ENCODE results near the gene UBE3A.

The UBE3A gene

DNA sequence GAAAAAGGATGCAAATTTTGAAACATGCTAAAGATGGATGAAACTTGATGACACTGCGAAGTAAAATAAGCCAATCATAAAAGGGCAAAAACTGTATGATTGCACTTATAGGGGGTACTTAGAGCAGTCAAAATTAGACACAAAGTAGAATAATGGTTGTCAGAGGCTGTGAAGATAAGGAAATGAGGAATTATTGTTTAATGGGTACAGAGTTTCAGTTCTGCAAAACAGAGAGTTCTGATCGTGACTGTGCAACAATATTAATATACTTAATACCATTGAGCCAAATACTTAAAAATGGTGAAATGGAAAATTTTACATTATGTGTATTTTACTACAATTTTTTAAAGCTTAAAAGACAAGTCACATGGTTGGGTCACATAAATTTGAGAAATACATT, 35.1 kb downstream of the UBE3A start:
- DNase-seq (ENCODE audit: low read depth in 2 of 2) = no peak

DNA sequence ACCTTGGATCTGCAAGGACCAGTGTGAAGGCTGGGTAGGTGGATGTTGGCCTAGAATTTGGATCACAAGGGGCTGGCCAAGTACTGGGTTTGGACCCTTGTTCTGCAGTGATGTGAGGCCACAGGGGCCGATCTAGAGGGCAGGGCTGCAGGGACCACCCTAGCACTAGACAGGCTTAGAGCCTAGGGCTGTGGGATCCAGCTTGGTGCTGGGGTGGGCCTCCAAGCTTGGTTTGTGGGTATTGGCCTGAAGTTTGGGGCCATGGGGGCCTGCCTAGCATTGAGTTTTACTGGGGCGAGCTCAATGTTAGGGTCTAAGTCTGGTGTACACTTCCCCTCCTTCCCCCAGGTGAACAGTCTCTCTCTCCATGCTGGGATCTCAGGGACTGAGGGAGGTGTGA, 36.5 kb downstream of the UBE3A start:
- no peak for DNase-seq (ENCODE audit: low read depth in 2 of 2)

DNA sequence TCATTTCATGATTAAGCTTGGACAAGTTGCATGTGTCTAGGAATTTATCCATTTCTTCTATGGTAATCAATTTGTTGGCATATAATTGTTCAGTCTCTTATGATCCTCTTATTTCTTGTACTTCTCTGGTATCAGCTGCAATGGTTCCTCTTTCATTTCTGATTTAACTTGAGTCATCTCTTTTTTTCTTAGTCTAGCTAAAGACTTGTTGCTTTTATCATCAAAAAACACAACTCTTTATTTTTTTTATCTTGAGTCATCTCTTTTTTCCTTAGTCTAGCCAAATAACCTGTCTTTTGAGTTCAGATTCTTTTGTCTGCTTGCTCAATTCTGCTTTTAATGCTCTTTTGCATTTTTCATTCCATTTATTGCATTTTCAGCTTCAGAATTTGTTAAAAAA, 37.3 kb downstream of the UBE3A start:
- no peak for DNase-seq (ENCODE audit: low read depth in 2 of 2)

DNA sequence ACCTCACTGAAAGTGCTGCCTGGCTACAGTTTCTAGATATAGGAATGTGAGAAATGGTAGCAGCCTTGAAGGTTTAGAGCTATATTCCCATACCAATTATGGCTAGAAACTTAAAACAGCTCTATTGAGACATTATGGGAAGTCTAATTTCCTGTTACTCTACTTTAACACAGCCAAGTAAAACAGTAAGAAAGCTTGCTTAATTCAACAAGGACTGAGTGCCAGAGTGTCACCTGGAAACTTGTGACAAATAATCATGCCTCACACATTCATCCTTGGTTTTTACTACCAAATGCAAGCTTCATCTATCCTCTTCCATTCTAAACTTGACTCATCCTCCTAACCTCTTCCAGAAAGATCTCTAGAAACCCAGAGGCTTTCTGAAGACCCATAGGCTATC, 41.7 kb downstream of the UBE3A start:
- no peak for DNase-seq (ENCODE audit: low read depth in 2 of 2)

DNA sequence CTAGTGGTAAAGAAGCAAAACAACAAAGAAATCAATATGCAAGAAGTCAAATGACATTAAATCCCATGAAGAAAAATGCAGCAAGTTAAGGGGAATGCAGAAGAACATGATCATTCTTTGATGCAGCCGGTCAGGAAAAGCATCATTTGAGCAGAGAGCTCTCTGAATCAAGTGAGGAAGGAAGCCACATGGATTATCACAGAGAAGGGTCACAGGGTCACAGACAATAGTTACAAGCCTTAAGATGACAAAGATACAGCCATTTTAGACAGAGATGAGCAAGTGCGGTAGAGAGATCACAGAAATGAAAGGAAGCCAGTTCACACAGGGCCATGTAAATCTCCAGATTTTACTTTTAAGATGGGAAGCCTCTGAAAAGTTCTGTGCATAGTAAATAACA, 43.9 kb downstream of the UBE3A start:
- no peak for DNase-seq (ENCODE audit: low read depth in 2 of 2)

DNA sequence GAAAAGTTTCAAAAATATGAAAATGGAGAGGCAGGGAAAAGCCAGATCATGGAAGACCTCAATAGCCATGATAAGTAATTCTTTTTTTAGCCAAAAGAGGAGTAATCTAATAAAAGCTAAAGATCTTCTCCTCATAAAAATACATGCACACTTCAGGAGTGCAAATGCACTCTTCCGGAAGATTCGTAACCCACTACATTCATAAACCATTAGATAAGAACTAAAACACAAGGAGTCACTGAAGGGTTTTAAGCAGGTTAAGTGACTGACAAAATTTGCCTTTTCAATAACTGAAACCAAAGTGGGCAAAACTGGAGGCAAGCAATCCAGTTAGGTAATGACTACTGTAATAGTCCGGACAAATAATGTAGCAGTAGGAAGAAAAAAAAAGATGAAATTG, 46.0 kb downstream of the UBE3A start:
- no peak for DNase-seq (ENCODE audit: low read depth in 2 of 2)

DNA sequence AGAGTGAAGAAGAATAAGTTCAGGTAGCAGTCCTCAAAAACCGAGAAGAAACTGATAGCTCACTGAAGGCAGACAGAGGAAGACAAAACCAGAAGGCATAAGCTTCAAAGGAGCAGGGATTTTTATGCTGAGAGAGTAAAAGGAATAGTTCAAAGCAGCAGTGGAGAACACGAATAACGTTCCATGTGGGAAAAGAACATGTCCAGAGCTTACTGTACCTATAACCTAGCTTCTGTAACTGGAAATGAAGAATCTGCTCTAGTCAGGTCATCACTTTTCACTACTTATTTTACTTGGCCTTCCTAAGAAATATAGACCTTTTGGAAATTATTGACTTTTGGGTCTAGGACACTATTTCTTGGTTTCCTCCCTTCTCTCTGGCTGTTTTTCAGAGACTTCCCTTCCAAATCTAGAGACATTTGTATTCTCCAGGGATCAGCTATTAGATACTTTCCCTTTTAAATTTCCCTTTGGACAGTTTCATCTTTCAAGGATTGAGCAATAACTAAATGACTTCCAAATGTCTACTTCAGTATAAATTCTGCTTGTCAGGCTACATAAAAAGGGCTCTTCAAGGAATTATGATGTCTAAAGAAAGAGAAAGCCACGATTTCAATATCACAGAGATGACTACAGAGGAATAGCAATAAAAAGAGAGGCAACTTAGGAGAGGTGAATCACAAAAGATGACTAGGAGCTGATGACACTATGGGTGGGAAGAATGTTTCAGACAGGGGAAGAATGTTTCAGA, 46.7 kb downstream of the UBE3A start:
- no peak for DNase-seq (ENCODE audit: low read depth in 2 of 2)

DNA sequence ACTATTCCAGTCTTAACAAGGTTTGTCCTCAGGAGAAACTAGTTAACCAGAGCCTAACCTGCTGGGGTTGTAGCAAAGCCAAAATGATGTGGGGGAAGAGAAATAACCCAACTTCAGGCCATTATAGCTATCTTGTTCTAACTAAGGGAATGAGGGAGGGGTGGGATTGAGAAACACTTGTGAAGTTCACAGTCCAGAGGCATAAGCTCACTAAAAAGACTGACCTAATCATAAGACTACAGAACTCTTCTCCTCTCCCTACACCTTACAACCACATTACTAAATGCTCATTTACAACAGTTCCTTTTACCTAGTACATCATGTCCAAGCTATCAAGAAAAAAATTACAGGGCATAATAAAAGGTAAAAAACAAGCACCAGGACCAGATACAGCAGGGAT, 52.8 kb downstream of the UBE3A start:
- DNase-seq (ENCODE audit: low read depth in 2 of 2) = no peak

DNA sequence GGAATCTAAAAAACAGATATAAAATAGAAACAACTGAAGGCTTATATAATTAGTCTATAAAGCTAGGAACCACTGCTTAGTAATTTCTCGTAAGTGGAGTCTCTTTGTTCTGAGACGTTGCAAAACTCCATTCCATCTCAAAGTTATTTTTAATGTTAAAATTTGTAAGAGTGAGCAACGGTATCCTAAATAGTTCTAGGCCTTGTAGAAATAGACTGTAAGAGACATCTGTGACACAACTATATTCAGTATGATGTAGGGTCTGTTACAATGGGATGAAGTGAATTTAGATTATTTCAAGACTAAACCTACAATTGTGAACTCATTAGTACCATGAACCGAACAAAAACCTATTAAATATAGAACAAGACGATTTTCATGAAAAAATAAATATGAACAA, 57.2 kb downstream of the UBE3A start:
- DNase-seq (ENCODE audit: low read depth in 2 of 2) = no peak

DNA sequence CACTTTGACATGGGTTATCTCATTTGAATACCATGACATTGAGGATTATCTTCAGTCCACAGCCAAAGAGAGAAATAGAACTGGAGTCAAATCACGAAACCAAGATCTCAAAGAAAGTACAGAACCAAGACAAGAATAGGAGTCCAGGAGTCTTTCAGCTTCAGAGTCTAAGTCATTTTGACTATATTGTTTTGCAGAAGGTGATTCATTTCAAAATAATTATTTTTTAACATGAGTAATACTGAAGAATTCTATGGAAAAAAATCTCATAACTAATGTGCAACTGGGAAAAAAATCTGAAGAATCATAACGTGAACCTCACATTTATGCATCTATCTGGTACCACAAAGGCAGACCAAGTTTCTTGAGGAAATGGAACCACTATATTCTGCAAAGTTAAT, 60.3 kb downstream of the UBE3A start:
- no peak for DNase-seq (ENCODE audit: low read depth in 2 of 2)

DNA sequence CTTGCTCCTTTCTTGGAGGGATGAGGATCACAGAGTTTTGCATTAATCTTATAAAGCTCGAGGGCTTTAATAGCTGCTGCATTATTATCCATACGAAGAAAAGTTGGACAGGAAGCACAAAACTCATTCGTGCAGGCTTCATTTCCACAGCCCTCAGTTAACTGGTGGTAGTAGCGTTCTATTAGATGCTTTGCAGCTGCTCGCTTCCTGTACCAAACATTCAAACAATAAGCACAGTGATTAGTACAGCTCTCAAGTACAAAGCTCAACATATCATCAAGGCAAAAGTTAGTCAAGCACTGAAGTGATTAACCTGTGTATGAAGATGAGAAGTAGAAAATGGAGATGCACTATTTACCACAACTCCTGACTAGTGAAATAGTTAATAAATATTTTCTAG, 63.3 kb downstream of the UBE3A start:
- no peak for DNase-seq (ENCODE audit: low read depth in 2 of 2)

DNA sequence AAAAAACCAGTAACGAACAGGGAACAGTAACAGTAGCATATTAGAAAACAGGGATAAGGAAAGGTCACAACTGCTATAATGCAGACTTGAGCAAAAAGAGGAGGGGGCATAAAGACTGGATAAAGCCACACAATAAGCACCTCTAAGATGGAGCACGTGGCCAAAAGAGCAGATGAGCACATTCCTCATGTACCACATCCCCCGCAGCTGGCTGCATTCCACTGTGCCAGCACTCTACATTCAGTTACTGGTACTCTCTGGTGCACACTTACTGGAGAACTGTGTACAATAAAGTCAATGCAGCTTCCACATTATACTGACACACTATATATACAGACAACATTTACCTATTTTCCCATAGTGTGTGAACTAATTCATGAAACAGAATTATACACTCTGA, 64.7 kb downstream of the UBE3A start:
- no peak for DNase-seq (ENCODE audit: low read depth in 2 of 2)

DNA sequence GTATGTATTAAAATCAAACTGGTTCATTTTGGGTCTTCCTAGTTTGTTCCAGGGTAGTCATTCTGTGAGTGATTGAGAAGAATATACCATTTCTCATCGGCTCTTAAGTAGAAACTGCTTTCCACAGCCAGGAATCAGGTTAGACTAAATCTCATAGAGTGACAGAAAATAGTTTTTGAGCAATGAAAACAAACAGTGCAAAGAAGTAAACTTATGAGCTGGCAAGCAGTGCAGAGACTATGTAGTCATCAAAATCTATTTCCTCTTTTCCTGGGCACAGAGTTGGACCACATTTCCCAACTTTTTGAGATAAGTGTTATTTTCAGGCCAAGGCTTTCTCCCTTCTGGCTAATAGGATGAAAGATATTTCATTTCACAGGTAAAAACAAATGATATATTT, 66.5 kb downstream of the UBE3A start:
- no peak for DNase-seq (ENCODE audit: low read depth in 2 of 2)

DNA sequence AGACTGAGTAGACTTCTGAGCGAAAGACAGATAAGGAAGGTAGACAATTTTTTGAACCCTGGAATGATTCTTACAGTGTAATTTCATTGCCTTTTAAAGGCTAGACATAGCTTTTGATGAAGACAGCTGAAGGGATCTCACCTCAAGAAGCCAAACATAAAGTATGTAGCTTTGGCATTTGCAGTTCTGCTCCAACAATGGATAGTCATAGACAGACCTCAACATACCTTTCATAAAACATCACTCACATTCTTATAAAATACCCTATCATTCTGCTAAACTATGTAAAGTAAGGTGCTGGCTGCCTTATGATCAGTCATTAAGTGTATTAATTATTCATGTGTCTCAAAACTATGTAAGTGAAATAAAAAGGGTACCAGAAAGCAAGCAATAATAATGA, 70.0 kb downstream of the UBE3A start:
- no peak for DNase-seq (ENCODE audit: low read depth in 2 of 2)

DNA sequence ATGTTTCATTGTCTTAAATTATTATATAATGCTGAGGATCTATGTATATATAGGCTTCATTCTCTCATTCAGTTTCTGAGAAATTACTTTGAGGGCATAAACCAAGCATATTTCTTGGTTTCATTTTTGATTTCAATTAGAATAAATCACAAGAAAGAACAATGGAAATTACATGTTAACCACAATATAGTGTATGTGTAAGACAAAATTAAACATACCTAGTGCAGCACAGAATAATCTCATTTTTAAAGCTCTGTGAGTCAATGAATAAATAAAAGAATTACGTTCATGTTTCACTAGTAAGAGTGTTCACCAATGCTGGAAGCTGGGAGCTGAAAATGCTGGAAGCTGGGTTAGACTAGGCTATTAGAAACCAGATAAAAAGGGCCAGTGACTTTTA, 72.8 kb downstream of the UBE3A start:
- DNase-seq (ENCODE audit: low read depth in 2 of 2) = no peak

DNA sequence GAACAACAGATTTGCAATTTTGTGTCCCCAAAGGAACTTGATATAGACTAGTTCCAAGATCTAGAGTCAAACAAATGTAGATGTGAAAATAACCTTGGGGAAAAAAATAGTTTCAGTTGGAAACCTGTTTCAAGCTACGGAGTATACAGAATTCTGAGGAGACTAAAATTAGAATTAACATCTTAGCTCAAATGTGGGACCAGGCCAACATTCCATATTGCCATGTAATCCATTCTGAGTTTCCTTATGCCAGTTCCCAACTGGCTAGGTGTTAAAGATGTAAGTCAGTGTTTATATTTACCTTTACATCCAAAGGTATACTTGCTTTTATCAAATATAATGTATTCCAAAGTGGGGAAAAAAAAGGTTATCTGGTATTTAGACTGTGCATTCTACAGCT, 76.3 kb downstream of the UBE3A start:
- DNase-seq (ENCODE audit: low read depth in 2 of 2) = no peak

DNA sequence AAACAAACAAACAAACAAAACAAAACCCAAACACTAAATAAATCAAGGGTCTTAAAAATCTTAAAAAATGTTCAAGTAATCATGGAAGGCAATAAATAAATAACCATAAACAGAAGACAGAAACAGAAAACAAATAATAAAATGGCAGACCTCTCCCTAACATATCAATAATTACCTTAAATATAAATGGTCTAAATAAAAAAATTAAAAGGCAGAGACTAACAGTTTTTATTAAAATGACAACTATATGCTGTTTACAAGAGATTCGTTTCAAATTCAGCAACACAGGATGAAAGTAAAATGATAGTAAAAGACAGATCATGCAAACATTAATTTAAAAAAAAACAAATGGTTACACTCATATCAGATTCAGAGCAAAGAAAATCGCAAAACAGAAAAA, 91.1 kb downstream of the UBE3A start:
- no peak for DNase-seq (ENCODE audit: low read depth in 2 of 2)

DNA sequence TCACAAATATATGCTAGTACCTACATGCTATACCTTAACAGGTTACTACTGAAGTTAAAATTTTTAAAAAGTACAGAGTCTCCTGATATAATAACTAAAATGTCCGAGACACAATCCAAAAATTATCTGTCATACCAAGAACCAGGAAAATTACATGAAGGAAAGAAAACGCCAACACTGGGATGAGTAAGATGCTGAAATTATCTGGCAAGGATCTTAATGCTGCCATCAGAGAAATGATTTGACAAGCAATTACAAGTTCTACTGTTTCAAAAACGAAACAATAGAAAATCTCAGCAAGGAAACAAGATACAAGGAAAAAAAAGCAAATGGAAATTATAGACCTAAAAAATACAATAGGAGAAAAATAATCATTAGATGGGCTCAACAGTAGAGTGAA, 92.5 kb downstream of the UBE3A start:
- DNase-seq (ENCODE audit: low read depth in 2 of 2) = no peak

DNA sequence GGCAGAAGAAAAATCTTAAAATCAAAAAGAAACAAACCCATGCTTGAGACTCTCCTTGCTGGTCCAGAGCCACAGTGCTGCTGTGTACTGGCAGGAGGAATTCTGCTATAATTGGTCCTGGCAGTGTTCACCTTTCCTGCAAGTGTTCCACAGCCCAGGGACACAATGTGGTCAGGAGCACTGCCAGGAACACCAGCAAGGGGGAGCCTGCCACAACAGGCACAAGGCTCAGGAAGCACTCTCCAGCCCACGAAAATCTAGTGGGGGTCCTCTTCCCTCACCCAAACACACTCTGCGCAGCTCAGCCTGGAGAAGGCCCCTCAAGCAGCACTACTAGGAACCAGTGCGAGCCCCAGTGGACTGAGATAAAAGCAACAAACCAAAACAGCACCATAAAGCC, 92.9 kb downstream of the UBE3A start:
- DNase-seq (ENCODE audit: low read depth in 2 of 2) = no peak

DNA sequence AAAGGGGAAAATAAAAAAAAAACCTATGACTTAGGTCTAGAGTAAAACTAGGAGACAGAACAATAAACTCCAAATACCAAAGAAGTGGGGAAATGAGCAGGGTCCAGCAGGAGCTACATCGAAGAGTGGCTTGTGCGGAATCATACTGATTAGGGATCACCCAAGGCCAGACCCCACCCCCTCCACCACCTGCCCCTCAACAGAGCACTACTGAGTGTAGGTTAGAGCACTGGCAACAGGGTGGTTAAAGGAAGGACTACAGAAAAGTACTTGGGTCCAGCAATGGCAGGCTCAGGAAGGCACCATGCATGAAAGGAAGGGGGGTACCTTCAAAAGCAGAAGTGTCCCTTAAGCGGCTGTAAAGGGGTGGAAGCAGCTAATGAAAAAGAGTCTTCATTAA, 96.2 kb downstream of the UBE3A start:
- DNase-seq (ENCODE audit: low read depth in 2 of 2) = no peak

DNA sequence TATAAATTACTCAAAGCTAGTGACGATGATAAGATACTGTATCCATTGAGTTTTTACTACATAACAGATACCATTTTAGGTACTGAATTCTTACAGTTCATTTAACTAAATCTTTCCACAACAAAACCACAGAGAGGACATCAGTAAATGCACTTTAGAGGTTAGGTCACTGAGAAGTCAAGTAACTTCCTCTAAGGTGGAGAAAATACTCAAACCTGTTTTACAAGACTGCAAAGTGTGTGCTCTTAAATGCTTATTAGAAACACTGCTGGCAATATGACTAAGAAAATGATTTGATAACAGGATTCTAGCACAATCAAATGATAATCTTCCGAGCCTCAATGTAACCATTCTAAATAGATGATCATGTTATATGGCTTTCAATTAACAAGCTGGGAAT, 99.4 kb downstream of the UBE3A start:
- DNase-seq (ENCODE audit: low read depth in 2 of 2) = no peak

DNA sequence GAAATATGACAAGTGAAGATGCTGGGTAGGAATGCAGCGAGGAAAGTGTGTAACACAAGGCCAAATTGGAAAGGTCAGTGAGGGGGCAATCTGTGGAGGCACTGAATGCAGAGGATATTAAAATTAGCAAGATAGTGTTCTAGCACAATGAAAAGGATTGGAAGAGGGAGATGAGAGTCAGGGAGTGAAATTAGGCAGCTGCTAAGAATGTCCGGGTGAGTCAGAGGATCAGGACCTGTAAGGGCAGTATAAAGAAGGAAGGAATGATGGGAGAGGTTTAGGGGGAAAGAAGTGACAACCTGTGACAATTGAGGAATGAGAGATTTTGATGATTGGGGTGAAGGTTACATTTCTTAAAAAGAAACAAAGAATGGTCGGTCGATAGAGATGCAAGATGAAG, 103.5 kb downstream of the UBE3A start:
- DNase-seq (ENCODE audit: low read depth in 2 of 2) = no peak

DNA sequence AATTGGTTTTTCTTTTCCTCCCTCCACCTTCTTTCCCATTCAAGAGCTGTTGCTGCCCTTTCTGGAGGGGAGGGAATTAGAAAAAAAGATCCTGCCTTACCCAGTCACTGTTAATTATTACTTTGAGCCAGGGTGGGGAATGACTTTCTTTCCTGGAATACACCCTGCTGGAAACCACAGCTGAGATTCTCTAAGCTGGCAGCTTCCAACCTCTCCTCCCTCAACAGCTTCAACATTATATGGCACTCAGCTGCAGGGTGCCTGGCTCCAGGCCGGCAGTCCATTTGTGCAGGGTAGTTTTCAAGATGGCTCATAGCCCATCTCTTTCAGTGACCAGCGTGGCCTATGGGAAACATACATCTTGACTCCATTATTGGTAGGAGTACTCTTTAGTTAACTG, 105.8 kb downstream of the UBE3A start:
- DNase-seq (ENCODE audit: low read depth in 2 of 2) = no peak

DNA sequence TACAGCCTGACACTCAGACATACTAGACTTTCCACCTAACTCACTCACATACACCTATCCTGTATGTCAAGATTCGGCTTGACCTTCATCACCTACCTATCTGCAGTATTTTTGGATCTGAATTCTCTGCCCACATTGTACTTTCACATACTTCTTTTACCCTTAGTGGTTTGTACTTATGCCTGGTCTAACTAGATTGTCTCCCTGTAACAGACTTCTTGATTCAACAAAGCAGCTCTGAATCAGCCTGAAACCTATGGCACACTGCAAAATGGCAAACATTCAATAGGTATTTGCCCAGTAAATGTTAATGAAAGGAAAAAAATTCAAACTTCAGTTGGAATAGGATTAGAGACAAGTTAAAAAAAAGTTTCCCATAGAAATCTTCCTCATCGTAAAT, 106.5 kb downstream of the UBE3A start:
- DNase-seq (ENCODE audit: low read depth in 2 of 2) = no peak

DNA sequence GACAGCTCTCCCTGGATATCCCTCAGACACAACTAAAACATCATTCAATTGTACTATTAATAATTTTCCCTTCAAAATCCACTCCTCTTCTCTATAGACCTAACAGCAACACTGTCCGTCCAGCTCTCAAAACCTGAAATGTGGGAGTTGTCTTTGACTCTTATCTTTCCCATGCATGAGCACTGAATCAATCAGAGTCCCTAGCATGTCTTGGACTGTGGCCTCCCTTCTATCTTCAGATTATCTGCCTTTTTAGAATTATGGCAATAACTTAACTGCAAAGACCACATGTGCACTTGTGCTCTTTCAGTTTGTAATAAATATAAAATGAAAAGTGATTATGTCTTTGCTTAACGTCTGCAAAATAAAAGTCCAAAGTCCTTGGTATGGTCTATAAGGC, 107.0 kb downstream of the UBE3A start:
- no peak for DNase-seq (ENCODE audit: low read depth in 2 of 2)
